ENCODE results near the gene BCL7C. TPM values are rescaled to one million over a fixed set of nuclear protein-coding genes. Genes with fewer than 3 reads are reported as not detected.
"Not testable (repeated sequence)": the region's sequence is repeated elsewhere in the genome, so short reads cannot be mapped to it uniquely, and the experiment has no call there.

The BCL7C gene
- total RNA-seq (2021) = 28.2 and 34.7 TPM in 2 replicates
- percentile 47 among the genes with signal in this experiment for Bru-seq, nascent RNA
- BruChase-seq, experiment 1, labeled RNA remaining after a 2-hour chase = percentile 53 among the genes with signal in this experiment
- BruChase-seq, experiment 2, labeled RNA remaining after a 6-hour chase = percentile 61 among the genes with signal in this experiment
- long read RNA-seq, transcript BCL7C-203 (6 exons, 1,603 nt) = minor isoform, 12 of 105 reads
- long read RNA-seq, transcript BCL7C-201 (6 exons, 1,740 nt) = major isoform, 80 of 105 reads
- long read RNA-seq, partial matches to known transcripts = 4 of 105 reads
- long read RNA-seq, other reads (novel, unspliced or antisense) = 8 of 105 reads

GRCh38 chr16:30893744-30894539 lies at the start of gene BCL7C:
Gene BCL7C, minus strand, starts transcription at chr16:30894077. Its CDS starts 133 bp downstream, at chr16:30893944.
- Histone ChIP-seq H3K27ac (ENCODE audit: low read depth, low read length, poor library complexity, severe bottlenecking) (peak within 1 kb of the TSS; percentile 84), H3K36me3 (ENCODE audit: insufficient read depth, low read length, poor library complexity, severe bottlenecking) (peaks cover 13% of the 10 kb centered on the region), H3K4me1 (ENCODE audit: insufficient read depth, low read length, poor library complexity, severe bottlenecking) (peaks cover 16% of the 10 kb centered on the region), H3K9me3 (ENCODE audit: low read depth, low read length, poor library complexity, severe bottlenecking) (no peaks in the 10 kb centered on the region), H3K4me3 (ENCODE audit: low read depth, low read length, poor library complexity, severe bottlenecking) (peak within 1 kb of the TSS; percentile 79), H3K27me3 (replicated peaks; ENCODE audit: insufficient read depth, low read depth, low read length, poor library complexity) (no peaks in the 10 kb centered on the region)
- ChIA-PET CTCF (no interaction called here), POLR2A (ENCODE audit: low non-redundant PET) (no interaction called here)
- BruUV-seq (replicated peaks) = no TSS peak
- DNase-seq (ENCODE audit: low spot score) = peak; percentile 91
- TF ChIP-seq CTCF (conservative IDR thresholded peaks at IDR 0.05; ENCODE audit: low read depth, low read length) (peak; percentile 46), EZH2 (IDR thresholded peaks at IDR 0.05; ENCODE audit: borderline replicate concordance, low read depth, low read length, poor library complexity, severe bottlenecking) (no peak)
- intact Hi-C loops (cut with micrococcal nuclease; ENCODE audit: unreplicated experiment) = no loop called here

DNA sequence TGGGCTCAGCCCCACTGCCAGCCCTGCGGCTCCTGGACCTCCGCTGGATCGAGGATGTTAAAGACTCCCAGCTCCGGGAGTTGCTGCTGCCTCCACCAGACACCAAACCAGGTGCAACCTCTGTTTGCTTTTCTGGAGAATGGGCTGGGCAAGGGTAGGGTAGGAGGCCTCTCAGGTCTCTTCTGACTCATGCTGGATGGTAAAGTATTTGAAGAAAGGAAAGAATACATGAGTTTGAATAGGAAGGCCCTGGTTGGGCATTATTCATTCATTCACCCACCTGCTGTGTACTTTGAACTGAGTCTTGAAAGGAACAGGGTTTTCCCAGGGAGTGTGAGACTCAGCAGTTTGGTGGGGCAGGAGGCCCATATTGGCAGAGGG lies 48.5 kb upstream of the BCL7C start:
- no TSS peak for BruUV-seq (replicated peaks)
- no peaks in the 10 kb centered on the region for H3K4me1 ChIP-seq (ENCODE audit: insufficient read depth, low read length, poor library complexity, severe bottlenecking)
- no peak for TF ChIP-seq CTCF (conservative IDR thresholded peaks at IDR 0.05; ENCODE audit: low read depth, low read length)
- TF ChIP-seq EZH2 (IDR thresholded peaks at IDR 0.05; ENCODE audit: borderline replicate concordance, low read depth, low read length, poor library complexity, severe bottlenecking) = no peak
- no peaks in the 10 kb centered on the region for H3K9me3 ChIP-seq (ENCODE audit: low read depth, low read length, poor library complexity, severe bottlenecking)
- no peak overlapping the region for H3K4me3 ChIP-seq (ENCODE audit: low read depth, low read length, poor library complexity, severe bottlenecking)
- H3K27ac ChIP-seq (ENCODE audit: low read depth, low read length, poor library complexity, severe bottlenecking) = no peak overlapping the region
- CTCF ChIA-PET = interaction anchor here (1.0 kb wide), 2 partner anchors 97 to 199 kb away, joined by 3 to 6 read pairs; no protein-coding TSS in a partner anchor
- intact Hi-C loops (cut with micrococcal nuclease; ENCODE audit: unreplicated experiment) = loop anchor here (2.0 kb wide), 1 partner anchor 98 kb away; no protein-coding TSS in a partner anchor
- H3K27me3 ChIP-seq (replicated peaks; ENCODE audit: insufficient read depth, low read depth, low read length, poor library complexity) = no peaks in the 10 kb centered on the region
- POLR2A ChIA-PET (ENCODE audit: low non-redundant PET) = interaction anchor here (0.6 kb wide), 1 partner anchor 1536 kb away, joined by 6 read pairs; the partner anchor contains the start of gene NPIPB11
- DNase-seq (ENCODE audit: low spot score) = no peak
- H3K36me3 ChIP-seq (ENCODE audit: insufficient read depth, low read length, poor library complexity, severe bottlenecking) = peaks cover 24% of the 10 kb centered on the region

GRCh38 chr16:30941600-30942425 lies 47.9 kb upstream of the BCL7C start:
- ChIA-PET POLR2A (ENCODE audit: low non-redundant PET) (interaction anchor here (0.6 kb wide), 2 partner anchors 164 to 1536 kb away, joined by 3 to 6 read pairs; partner anchors contain the start of gene NPIPB11), CTCF (interaction anchor here (0.6 to 1.0 kb wide), 4 partner anchors 12 to 200 kb away, joined by 3 to 6 read pairs (median 3); no protein-coding TSS in a partner anchor)
- no TSS peak for BruUV-seq (replicated peaks)
- H3K36me3 ChIP-seq (ENCODE audit: insufficient read depth, low read length, poor library complexity, severe bottlenecking) = peaks cover 24% of the 10 kb centered on the region
- intact Hi-C loops (cut with micrococcal nuclease; ENCODE audit: unreplicated experiment) = loop anchor here (2.0 kb wide), 1 partner anchor 97 kb away; no protein-coding TSS in a partner anchor
- no peaks in the 10 kb centered on the region for H3K4me1 ChIP-seq (ENCODE audit: insufficient read depth, low read length, poor library complexity, severe bottlenecking)
- H3K27ac ChIP-seq (ENCODE audit: low read depth, low read length, poor library complexity, severe bottlenecking) = peak overlapping the region; percentile 16
- H3K9me3 ChIP-seq (ENCODE audit: low read depth, low read length, poor library complexity, severe bottlenecking) = no peaks in the 10 kb centered on the region
- H3K4me3 ChIP-seq (ENCODE audit: low read depth, low read length, poor library complexity, severe bottlenecking) = no peak overlapping the region
- DNase-seq (ENCODE audit: low spot score) = peak; percentile 70
- no peaks in the 10 kb centered on the region for H3K27me3 ChIP-seq (replicated peaks; ENCODE audit: insufficient read depth, low read depth, low read length, poor library complexity)
- peak; percentile 90 for TF ChIP-seq CTCF (conservative IDR thresholded peaks at IDR 0.05; ENCODE audit: low read depth, low read length)
- TF ChIP-seq EZH2 (IDR thresholded peaks at IDR 0.05; ENCODE audit: borderline replicate concordance, low read depth, low read length, poor library complexity, severe bottlenecking) = no peak

GRCh38 chr16:30939571-30939970 lies 45.7 kb upstream of the BCL7C start:
- DNase-seq (ENCODE audit: low spot score); H3K27ac ChIP-seq (ENCODE audit: low read depth, low read length, poor library complexity, severe bottlenecking); CTCF ChIA-PET; BruUV-seq (replicated peaks); H3K9me3 ChIP-seq (ENCODE audit: low read depth, low read length, poor library complexity, severe bottlenecking); H3K4me1 ChIP-seq (ENCODE audit: insufficient read depth, low read length, poor library complexity, severe bottlenecking); H3K27me3 ChIP-seq (replicated peaks; ENCODE audit: insufficient read depth, low read depth, low read length, poor library complexity); H3K4me3 ChIP-seq (ENCODE audit: low read depth, low read length, poor library complexity, severe bottlenecking); intact Hi-C loops (cut with micrococcal nuclease; ENCODE audit: unreplicated experiment); POLR2A ChIA-PET (ENCODE audit: low non-redundant PET): not testable (repeated sequence)
- H3K36me3 ChIP-seq (ENCODE audit: insufficient read depth, low read length, poor library complexity, severe bottlenecking) = peaks cover 25% of the 10 kb centered on the region
